Stimulated activated naive CD8-positive, alpha-beta T cell treated with anti-CD3 and anti-CD28 coated beads, Interleukin-15, Interleukin-2, amounts not matched to agents 100 U/mL and 50 U/mL, for 24 hours (primary cell): Measurements from ENCODE around the gene TMEM184C.

Source experiments
- ATAC-seq: fragments of 150-1000 bp; cut with Tn5 transposase; one replicate; pipeline ENCODE4 v1.10.0; 2021
- DNase-seq: peaks from one replicate; pipeline ENCODE4 v3.0.0; 2021

The TMEM184C gene

GRCh38 chr4:147617173-147617840, at the start of gene TMEM184C:
TMEM184C (plus strand) TSS chr4:147617397; CDS start chr4:147617957, 560 bp downstream.
- ATAC-seq (peak; percentile 100), DNase-seq (peak; percentile 99)

- DNase-seq, result no peak
- no peak for ATAC-seq
These were observed 46.6 kb upstream of the TMEM184C start for GRCh38 chr4:147570616-147571015.

DNA sequence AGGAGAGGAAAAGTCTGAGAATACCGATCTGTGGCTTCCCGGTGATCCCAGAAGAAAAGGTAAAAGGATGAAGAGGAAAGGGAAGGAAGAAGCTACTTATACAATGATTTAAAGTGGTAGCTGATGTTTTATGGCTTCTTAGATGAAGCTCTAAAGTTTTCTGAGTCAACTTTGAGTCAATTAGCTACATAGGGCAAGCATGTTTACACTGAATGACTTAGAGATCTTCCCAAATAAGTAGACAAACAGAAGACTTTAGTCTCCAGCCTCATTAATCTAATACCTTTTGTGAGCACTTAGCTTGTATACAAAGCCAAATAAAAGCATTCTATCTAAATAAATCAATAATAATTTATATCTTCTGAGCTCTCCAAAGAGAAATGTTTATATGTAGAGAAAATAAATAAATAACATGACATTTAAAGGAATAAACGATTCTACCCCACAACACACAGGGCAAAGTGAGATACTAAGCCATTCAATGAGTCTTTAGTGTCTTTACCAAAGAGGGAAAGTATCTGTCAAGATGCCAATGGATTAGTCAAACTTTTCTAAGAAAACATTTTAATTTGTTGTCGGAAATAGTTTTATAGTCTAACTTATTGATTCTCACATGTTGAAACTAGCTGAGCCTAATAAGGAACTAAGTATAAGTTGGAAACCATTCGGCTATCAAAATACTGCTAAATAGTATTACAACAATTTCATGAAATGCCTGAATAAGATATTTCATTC, 46.0 kb upstream of the TMEM184C start:
- ATAC-seq (no peak), DNase-seq (no peak)

DNA sequence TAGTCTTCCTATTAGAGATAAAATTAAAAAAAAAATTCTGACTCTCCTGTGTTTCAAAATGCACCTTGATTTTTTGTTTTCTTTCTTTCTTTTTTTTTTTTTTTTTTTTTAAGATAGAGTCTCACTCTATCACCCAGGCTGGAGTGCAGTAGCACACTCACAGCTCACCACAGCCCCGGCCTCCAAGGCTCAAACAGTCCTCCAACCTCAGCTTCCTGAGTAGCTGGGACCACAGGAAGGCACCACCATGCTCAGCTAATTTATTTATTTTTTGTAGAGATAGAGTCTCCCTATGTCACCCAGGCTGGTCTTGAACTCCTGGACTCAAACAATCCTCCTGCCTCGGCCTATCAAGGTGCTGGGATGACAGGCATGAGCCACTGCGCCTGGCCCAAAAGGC, 41.1 kb upstream of the TMEM184C start:
- DNase-seq (no peak), ATAC-seq (no peak)

- ATAC-seq (no peak), DNase-seq (no peak)
These were observed 39.1 kb upstream of the TMEM184C start for GRCh38 chr4:147578051-147578476.

- ATAC-seq, result no peak
- DNase-seq, result no peak
These were observed 38.6 kb upstream of the TMEM184C start for GRCh38 chr4:147578593-147578992.

GRCh38 chr4:147580396-147580795, 36.8 kb upstream of the TMEM184C start:
- ATAC-seq (no peak), DNase-seq (no peak)

DNA sequence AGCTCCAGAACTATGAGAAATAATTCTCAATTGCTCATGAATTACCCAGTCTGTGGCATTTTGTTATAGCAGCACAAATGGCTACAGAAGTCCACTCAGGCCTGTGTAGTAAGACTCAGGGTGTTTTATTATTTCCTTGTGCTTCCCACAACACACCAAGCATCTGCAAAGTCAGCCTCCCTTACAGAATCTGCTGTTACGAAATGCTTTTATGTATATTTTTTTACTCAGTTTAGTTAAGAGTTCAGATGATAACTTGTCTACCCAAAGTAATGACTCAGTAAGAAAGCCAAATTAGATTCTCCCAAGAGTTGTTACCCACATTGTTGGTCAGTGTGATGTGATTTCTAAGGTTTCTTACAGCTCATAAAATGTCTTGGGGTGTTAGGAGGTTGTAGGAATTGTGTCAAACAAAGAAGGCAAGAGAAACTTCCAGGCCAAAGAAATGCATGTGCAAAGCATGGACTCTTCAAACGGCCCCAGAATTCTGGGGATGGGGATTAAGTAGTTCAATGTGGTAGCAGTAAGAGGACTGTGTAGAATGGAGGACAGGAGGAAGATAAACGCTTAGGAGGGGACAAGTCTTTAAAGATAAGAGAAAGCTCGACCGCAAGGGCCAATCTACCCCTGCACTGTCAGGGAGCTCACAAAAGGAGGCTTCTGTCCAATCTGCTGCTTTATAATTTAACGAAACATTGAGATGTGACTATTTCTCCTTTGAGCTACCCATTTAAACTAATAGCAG, 35.4 kb upstream of the TMEM184C start:
- ATAC-seq (no peak), DNase-seq (no peak)

GRCh38 chr4:147582386-147583060, 34.7 kb upstream of the TMEM184C start:
- DNase-seq (no peak), ATAC-seq (no peak)

GRCh38 chr4:147583876-147584275, 33.3 kb upstream of the TMEM184C start:
- ATAC-seq (no peak), DNase-seq (no peak)

GRCh38 chr4:147586032-147586431, 31.2 kb upstream of the TMEM184C start:
- DNase-seq (no peak), ATAC-seq (no peak)

DNA sequence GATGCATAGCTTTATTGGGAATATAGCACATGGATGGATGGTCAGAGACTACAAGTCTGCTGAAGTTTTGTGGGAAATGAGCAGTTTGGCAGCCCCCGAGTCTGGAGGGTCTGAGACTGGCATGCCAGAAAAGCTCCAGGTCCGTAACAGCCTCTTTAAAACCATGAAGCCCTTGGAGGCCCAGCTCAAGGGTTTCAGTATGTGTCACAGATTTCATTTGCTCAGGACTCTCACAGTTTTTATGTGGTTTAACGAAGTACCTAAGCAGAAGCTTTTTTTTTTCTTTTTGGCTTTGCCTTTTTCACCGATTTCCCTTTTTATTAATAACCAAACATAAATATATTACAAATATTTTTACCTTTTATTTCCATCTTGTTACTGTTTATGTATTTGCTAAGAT, 30.6 kb upstream of the TMEM184C start:
- DNase-seq, result no peak
- no peak for ATAC-seq

DNA sequence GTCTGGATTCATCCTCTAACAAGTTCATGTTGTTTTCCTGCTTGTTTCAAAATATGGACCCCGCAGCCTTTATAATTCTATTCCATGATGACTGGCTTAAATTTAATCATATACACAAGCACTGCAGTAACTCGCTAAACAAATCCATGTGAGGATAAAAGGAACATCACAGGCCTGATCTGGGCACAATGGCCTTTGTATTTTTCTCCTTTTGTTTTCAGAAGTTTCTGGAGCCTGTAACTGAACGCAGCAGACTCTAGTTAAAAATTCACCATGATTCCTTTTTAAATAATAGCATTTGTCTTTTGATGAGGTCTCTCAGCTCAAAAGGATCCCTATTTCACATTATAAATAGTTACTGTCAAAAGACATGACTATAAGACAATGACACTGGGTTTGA, 30.2 kb upstream of the TMEM184C start:
- DNase-seq (no peak), ATAC-seq (no peak)

DNA sequence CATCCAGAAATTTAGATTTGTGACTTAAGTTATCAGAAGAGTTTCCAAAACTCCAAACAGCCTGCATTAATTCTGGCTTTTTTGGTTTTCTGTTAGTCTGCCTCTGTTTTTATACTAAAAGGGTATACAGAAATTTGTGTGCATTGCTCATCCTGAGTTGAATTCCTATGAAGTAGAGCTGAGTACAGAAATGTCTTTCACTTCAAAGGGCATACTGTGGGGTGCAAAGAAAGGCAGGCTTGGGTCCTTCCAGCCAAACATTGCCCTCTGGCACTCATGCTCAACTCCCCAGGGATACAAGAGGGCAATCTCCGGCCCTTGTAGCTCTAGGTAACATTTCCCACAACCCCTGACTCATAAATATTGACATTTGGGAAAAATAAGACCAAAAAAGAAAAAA, 27.6 kb upstream of the TMEM184C start:
- ATAC-seq (no peak), DNase-seq (no peak)

GRCh38 chr4:147590249-147590920, 26.8 kb upstream of the TMEM184C start:
- ATAC-seq (no peak), DNase-seq (peak; percentile 57)

DNA sequence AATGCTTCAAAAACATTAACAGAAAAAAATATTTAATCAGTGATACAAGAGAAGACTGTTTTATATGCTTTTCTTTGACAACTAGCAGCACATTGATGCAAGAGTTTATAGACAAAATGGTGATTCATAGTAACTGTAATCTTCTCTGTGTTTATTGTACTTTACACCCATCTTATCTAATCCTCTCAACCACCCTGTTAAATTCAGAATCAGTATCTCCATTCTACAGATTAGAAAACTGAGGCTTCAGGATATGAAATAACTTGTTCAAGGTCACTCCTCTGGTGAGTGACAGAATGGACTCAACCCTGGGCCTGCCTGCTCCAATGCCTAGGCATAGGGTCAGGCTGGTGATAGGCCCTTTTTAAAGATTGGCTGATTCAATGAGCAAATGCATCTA, 26.1 kb upstream of the TMEM184C start:
- ATAC-seq (no peak), DNase-seq (no peak)

GRCh38 chr4:147594107-147594506, 23.1 kb upstream of the TMEM184C start:
- DNase-seq (no peak), ATAC-seq (no peak)

DNA sequence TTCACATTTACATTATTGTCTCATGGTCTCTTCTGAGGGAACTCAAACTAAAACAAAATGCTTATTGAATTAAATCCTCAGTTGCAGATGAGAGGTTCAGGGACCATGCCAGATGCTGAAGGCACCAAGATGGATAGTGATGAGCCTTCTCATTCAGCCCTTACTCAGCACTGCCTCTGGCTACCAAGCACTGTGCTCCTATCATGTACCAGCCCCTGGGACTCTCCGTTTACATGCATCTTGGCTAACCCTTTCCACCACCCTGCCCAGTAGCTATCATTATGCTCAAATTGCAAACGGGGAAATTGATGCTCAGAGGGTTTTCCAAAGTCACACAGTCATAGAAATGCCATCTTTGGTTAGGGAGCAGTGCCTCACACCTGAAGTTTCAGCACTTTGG, 22.6 kb upstream of the TMEM184C start:
- ATAC-seq (no peak), DNase-seq (no peak)

DNA sequence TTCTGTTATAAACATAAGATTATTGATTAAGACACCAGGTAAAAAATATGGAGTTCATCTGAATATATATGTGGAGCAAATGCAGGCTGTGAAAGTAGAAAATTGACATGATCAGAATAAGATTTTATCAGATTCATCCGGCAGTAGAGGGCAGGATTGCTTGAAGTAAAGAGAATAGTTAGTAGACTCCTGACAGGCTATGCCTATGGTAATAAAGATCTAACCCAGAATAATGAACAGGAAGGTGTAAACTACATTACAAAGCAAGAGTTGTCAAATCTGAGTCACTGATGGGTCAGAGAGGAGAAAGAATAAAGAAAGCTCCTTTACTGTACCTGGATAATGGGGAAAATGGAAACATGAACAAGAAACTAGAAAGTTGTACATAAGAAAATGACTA, 20.8 kb upstream of the TMEM184C start:
- no peak for ATAC-seq
- no peak for DNase-seq

DNA sequence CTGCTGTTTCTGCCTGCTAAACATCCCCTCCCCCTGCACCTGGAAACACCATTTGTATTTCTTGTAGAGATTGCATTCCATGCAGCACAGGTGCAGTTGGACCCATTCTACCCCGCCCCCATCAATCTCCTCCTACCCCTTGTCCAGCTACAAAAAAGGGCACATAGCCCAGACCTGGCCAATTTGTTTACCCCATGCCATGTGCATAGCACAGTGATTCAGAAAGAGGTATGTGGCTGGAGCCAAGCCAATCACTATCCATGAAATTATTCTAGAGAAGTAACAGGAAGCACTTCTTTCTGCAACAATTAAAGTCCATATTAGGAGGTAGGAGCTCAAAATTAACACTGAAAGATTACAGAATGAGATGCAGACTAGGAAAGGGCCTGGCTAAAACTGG, 20.2 kb upstream of the TMEM184C start:
- no peak for ATAC-seq
- no peak for DNase-seq

- DNase-seq (no peak), ATAC-seq (no peak)
These were observed 19.6 kb upstream of the TMEM184C start for GRCh38 chr4:147597561-147597960.

- ATAC-seq, result no peak
These were observed 18.0 kb upstream of the TMEM184C start for GRCh38 chr4:147599206-147599605.

More at GRCh38 chr4:147599206-147599605, 18.0 kb upstream of the TMEM184C start:
- DNase-seq, result no peak
